HepG2 (cell line): ENCODE measurements around the gene LMAN2L. TPM values are rescaled to one million over a fixed set of nuclear protein-coding genes. Genes with fewer than 3 reads are reported as not detected.

ENCODE experiments used
- AKAP8 ChIP-seq: sonication (generic); formaldehyde crosslinking; IDR thresholded peaks from 2 replicates; pipeline ENCODE4 v1.5.1; 2020; ENCODE audit warnings: mild to moderate bottlenecking, missing genetic modification reagents
- ATF7 ChIP-seq, 2 experiments: fragments of 450-650 bp in 1 of 2; sonication (generic) in 1 of 2; formaldehyde crosslinking in 1 of 2; IDR thresholded peaks; 2 replicates each; pipeline versions ENCODE4 v1.4.0 to v1.6.1; 2016 to 2020; ENCODE audit warnings: antibody characterized with exemption in 1 of 2, mild to moderate bottlenecking in 1 of 2, missing genetic modification reagents in 1 of 2
- CSRNP1 ChIP-seq: sonication (generic); formaldehyde crosslinking; IDR thresholded peaks from 2 replicates; pipeline ENCODE4 v1.8.1; 2023; ENCODE audit warnings: mild to moderate bottlenecking, missing genetic modification reagents
- GFI1 ChIP-seq: sonication (generic); formaldehyde crosslinking; IDR thresholded peaks from 2 replicates; pipeline ENCODE4 v1.5.0; 2020; ENCODE audit warnings: missing genetic modification reagents, mild to moderate bottlenecking, borderline replicate concordance
- HOMEZ ChIP-seq: IDR thresholded peaks from 2 replicates; pipeline ENCODE4 v1.6.1; 2016; ENCODE audit warnings: low read depth
- MTF2 ChIP-seq: sonication (generic); formaldehyde crosslinking; IDR thresholded peaks from 2 replicates; pipeline ENCODE4 v1.5.0; 2020; ENCODE audit warnings: missing genetic modification reagents, borderline replicate concordance
- NR3C1 ChIP-seq: sonication (generic); formaldehyde crosslinking; IDR thresholded peaks from 2 replicates; pipeline ENCODE4 v1.4.0; 2020; ENCODE audit warnings: missing genetic modification reagents
- PRDM4 ChIP-seq: sonication (generic); formaldehyde crosslinking; IDR thresholded peaks from 2 replicates; pipeline ENCODE4 v1.9.0; 2021; ENCODE audit warnings: missing genetic modification reagents, borderline replicate concordance
- RFX3 ChIP-seq: IDR thresholded peaks from 2 replicates; pipeline ENCODE4 v1.6.1; 2016; ENCODE audit warnings: missing biosample characterization, missing genetic modification reagents
- SRSF9 ChIP-seq: fragments of 200-400 bp; formaldehyde crosslinking; IDR thresholded peaks from 2 replicates; pipeline ENCODE4 v1.6.1; 2018; ENCODE audit warnings: borderline replicate concordance, mild to moderate bottlenecking, low read depth, low read length; ENCODE audit not compliant: insufficient read depth, poor library complexity, severe bottlenecking
- ZNF264 ChIP-seq: sonication (generic); formaldehyde crosslinking; IDR thresholded peaks from 2 replicates; pipeline ENCODE4 v1.4.0; 2020; ENCODE audit warnings: missing genetic modification reagents
- ZNF44 ChIP-seq: sonication (generic); formaldehyde crosslinking; IDR thresholded peaks from 2 replicates; pipeline ENCODE4 v1.5.1; 2020; ENCODE audit warnings: mild to moderate bottlenecking, missing genetic modification reagents
- ZNF570 ChIP-seq: sonication (generic); formaldehyde crosslinking; IDR thresholded peaks from 2 replicates; pipeline ENCODE4 v1.4.0; 2020; ENCODE audit warnings: mild to moderate bottlenecking, missing genetic modification reagents, borderline replicate concordance
- polyA plus RNA-seq, 8 experiments: library from polyadenylated mRNA; depleted of rRNA in 3 of 8; stranded (reverse) in 7 of 8; unstranded in 1 of 8; fragments of >200 nt; fragmentation: Illumina TruSeq in 4 of 8; extraction: Trizol in 4 of 8; gene quantifications; 2 replicates each; pipeline versions ENCODE4 v1.2.1 to v1.2.3, GENCODE V29; 2011 to 2016; ENCODE audit warnings: low read depth in 4 of 8, missing spikeins in 1 of 8, mixed read lengths in 1 of 8; ENCODE audit not compliant: insufficient read depth in 1 of 8
- total RNA-seq, 5 experiments: library from RNA; depleted of rRNA; stranded (reverse); fragments of >200 nt; fragmentation: Illumina TruSeq; extraction: Trizol; gene quantifications; 2 replicates each; pipeline ENCODE4 v1.2.3, GENCODE V29; 2016; ENCODE audit warnings: low read depth in 1 of 5
- TF ChIP-seq, protein P1 (sequence below): sonication (generic); formaldehyde crosslinking; IDR thresholded peaks from 2 replicates; pipeline ENCODE4 v1.4.0; 2020; ENCODE audit warnings: mild to moderate bottlenecking, missing genetic modification reagents
- TF ChIP-seq, protein P2 (sequence below): sonication (generic); formaldehyde crosslinking; IDR thresholded peaks from 2 replicates; pipeline ENCODE4 v1.5.1; 2020; ENCODE audit warnings: missing genetic modification reagents, mild to moderate bottlenecking, borderline replicate concordance

The LMAN2L gene
- total and polyA plus RNA-seq, 2 of the 13 experiments (the other 11 are each of a cell fraction or from before 2014, with no cell fraction given), result 39.1 to 57.9 TPM

DNA sequence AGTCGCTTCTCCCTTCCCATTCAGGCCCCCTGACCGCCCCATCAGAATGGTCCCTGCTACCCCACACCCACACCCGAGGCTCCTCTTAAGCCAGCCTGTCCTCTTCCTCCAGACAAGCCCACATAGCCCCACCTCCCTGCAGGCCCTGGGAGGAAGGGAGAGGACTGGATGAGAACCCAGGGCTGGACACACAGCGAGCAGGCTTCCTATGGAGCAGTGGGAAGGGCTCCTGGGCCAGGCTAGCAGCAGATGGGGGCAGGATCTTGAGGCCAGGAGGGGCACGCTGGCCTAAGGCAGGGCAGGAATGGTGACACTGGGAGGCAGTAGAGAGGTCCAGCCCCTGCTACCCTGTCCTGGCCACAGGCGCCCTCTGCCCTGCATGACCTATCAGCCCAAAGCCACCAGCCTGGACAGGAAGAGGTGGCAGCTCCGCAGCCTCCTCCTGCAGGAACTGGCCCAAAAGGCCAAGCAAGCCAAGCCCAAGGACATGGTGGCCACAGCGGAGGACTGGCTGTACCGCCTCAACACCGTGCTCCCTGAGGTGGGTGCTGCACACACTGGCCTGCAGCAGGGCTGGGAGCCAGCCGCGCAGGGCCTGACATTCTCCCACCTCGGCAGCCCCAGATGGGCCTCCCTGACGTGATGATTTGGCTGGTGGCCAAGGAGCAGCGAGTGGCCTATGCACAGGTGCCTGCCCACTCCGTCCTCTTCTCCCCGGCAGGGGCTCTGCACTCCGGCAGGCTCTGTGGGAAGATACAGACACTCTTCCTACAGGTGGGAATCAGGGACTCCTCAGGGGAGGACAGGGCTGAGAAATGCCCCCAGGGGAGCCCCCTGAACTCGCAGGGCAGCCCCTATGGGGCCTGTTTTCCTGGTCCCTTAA lies 54.0 kb downstream of the LMAN2L start (continued):
- TF ChIP-seq, protein P1, sequence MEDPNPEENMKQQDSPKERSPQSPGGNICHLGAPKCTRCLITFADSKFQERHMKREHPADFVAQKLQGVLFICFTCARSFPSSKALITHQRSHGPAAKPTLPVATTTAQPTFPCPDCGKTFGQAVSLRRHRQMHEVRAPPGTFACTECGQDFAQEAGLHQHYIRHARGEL, result no peak
- TF ChIP-seq, protein P2, sequence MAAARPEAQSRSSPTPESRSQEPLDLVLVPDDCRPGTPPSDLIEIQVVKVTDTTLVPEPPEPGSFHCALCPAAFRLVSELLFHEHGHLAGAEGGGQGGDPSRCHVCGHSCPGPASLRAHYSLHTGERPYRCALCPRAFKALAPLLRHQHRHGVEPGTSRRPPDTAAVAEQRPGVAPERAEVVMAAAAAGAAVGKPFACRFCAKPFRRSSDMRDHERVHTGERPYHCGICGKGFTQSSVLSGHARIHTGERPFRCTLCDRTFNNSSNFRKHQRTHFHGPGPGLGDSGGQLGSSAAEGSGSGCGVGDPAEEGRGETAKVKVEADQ (CRISPR knock-in tag), result no peak
- no peak for TF ChIP-seq NR3C1 (CRISPR knock-in tag)
- 0 out of 2 replicates have a peak, but pooled peaks have one; percentile 7 for TF ChIP-seq HOMEZ (CRISPR knock-in tag)
- no peak; the same call in 1 of the 2 replicates for TF ChIP-seq ATF7 (IDR thresholded peaks at IDR 0.05)
- TF ChIP-seq ATF7 (CRISPR knock-in tag; IDR thresholded peaks at IDR 0.05), result peak; percentile 91
- no peak; the same call in 1 of the 2 replicates for TF ChIP-seq MTF2 (CRISPR knock-in tag)
- TF ChIP-seq ZNF264 (CRISPR knock-in tag), result no peak
- TF ChIP-seq ZNF44 (CRISPR knock-in tag), result no peak; the same call in 1 of the 2 replicates
- no peak for TF ChIP-seq AKAP8 (CRISPR knock-in tag)
- TF ChIP-seq CSRNP1 (CRISPR knock-in tag), result no peak
- no peak for TF ChIP-seq SRSF9
- no peak for TF ChIP-seq ZNF570
- TF ChIP-seq RFX3 (CRISPR knock-in tag), result no peak
- TF ChIP-seq GFI1, result no peak
- TF ChIP-seq PRDM4 (CRISPR knock-in tag), result no peak
